H1 (cell line): ENCODE data around the gene CTXN1. TPM values are rescaled to one million over a fixed set of nuclear protein-coding genes. Genes with fewer than 3 reads are reported as not detected.

Experiments used
- ATF3 ChIP-seq: IDR thresholded peaks from 2 replicates; pipeline ENCODE4 v1.6.1; 2011; ENCODE audit warnings: low read depth, mild to moderate bottlenecking, low read length; ENCODE audit not compliant: insufficient read depth
- polyA plus RNA-seq, 7 experiments: library from polyadenylated mRNA; depleted of rRNA in 3 of 7; stranded (reverse) in 5 of 7; unstranded in 2 of 7; fragments of >200 nt in 5 of 7; fragments of 200-250 nt in 2 of 7; gene quantifications; 1 replicate in 5 of 7; 2 replicates in 1 of 7; 4 replicates in 1 of 7; pipeline versions ENCODE4 v1.2.1 to v1.2.3, GENCODE V29; 2011 to 2013; ENCODE audit warnings: missing spikeins in 2 of 7, mixed read lengths in 2 of 7
- total RNA-seq: library from RNA; stranded (reverse); fragmentation: NEBNext Ultra II Directional; extraction: Animal tissue kit (Norgen Biotek cat#: 25700); gene quantifications from 2 replicates; pipeline ENCODE4 v1.2.1, GENCODE V29; 2021

The CTXN1 gene
- total and polyA plus RNA-seq, 2 of the 8 experiments (the other 6 are each of a cell fraction or from before 2014, with no cell fraction given), result 16.4 to 58.0 TPM

GRCh38 chr19:7897292-7897691 is 28.6 kb downstream of the CTXN1 start (continued):
- no peak for TF ChIP-seq ATF3
